Stomach (tissue), 4 donors: ENCODE measurements around the gene FLRT2.

Experiments used
- CTCF ChIP-seq, 7 experiments: fragments of 450-650 bp in 4 of 7; fragments of 200-600 bp in 3 of 7; sonication (generic) in 3 of 7; IDR thresholded peaks; one replicate each; pipeline ENCODE4 v1.5.1; 2016 to 2019; ENCODE audit warnings: antibody characterized with exemption in 7 of 7, control low read depth in 2 of 7, mild to moderate bottlenecking in 1 of 7
- EP300 ChIP-seq: sonication (generic); formaldehyde crosslinking; IDR thresholded peaks from one replicate; pipeline ENCODE4 v1.6.1; 2017; ENCODE audit warnings: antibody characterized with exemption
- POLR2A ChIP-seq, 4 donors: fragments of 450-650 bp; IDR thresholded peaks; one replicate each; pipeline ENCODE4 v1.6.1; 2016; ENCODE audit warnings: antibody characterized with exemption in 4 of 4, control low read depth in 2 of 4, mild to moderate bottlenecking in 1 of 4, moderate library complexity in 1 of 4
- POLR2AphosphoS5 ChIP-seq, 3 donors: sonication (generic); formaldehyde crosslinking; IDR thresholded peaks; one replicate each; pipeline ENCODE4 v1.6.1; 2016; ENCODE audit warnings: antibody characterized with exemption in 3 of 3

DNA sequence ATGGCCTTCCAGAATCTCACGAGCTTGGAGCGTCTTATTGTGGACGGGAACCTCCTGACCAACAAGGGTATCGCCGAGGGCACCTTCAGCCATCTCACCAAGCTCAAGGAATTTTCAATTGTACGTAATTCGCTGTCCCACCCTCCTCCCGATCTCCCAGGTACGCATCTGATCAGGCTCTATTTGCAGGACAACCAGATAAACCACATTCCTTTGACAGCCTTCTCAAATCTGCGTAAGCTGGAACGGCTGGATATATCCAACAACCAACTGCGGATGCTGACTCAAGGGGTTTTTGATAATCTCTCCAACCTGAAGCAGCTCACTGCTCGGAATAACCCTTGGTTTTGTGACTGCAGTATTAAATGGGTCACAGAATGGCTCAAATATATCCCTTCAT, 92.2 kb downstream of the FLRT2 start:
- TF ChIP-seq POLR2AphosphoS5 (IDR thresholded peaks at IDR 0.05) (no peak), CTCF (IDR thresholded peaks at IDR 0.05) (no peak), POLR2A (IDR thresholded peaks at IDR 0.05) (no peak), EP300 (no peak)
